ENCODE data around the gene VDAC1.
"Not testable (repeated sequence)": the region's sequence is repeated elsewhere in the genome, so short reads cannot be mapped to it uniquely, and the experiment has no call there.

The VDAC1 gene, protein sequence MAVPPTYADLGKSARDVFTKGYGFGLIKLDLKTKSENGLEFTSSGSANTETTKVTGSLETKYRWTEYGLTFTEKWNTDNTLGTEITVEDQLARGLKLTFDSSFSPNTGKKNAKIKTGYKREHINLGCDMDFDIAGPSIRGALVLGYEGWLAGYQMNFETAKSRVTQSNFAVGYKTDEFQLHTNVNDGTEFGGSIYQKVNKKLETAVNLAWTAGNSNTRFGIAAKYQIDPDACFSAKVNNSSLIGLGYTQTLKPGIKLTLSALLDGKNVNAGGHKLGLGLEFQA

DNA sequence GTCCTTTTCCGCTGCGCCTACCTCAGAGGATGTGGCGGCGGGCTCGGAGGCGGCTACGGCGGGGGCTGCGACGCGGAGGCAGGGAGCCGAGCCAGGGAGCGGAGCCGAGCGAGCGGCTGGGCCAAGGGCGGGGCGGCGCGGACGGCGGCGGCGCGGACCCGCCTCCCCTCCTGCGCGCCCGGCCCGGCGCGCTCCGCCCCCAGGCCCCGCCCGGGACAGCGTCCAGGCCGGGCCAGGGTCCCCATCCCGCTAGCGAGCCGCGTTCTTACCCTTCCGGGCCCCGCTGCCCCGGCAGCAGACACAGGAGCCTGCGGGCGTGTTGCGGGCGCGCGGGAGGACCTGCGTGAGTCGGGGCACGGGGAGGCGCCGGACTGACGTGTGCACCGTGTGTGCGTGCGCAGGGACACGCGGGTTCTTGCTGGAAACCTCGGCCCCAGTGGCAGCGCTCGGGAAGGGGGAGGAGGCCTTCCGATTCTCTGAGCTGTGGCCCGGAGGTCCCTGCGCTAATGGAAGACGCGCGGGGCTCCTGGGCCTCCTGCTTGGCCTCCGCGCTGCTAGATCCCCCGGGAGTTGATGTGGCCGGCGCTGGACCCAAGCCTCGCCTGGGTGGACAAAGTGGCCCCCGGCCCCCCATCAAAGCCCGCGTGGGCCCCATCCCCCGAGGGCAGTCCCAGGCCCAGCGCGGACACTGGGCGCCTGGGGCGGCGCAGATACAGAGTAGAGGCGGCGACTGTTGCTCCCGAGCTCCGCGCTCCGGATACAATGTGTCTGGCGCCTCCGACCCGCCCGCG, at the start of gene VDAC1:
Gene VDAC1 (minus strand): TSS at position 350 of the 791 bp plus-strand sequence. CDS start 11,963 bp downstream, outside the sequence.
- no peak for DNase-seq (ENCODE audit: low read depth, low spot score)

DNA sequence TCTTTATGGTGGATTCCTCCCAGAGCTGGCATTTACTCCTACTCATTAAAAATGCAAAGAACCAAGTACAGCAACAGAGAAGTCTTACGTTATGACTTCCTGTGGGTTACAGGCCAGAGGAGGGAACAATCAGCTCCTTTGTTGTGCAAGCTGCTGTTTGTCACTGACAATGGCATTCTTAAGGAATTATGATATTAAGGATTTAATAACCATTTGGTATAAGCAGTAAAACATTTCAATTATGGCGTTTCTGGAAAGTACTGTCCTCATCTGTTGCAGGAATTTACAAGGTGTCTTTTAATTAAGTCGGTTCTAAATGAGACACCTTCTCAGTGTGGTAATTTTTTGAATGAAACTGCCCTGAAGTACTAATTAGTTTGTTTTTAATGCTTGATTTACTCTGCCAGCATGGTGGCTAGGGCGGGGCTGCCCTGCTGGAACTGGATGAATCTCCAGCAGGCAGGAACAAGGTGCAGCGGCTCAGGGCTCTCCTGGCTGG, 49.1 kb upstream of the VDAC1 start:
- no peak for DNase-seq (ENCODE audit: low read depth, low spot score)

GRCh38 chr5:134053314-134053839, 48.6 kb upstream of the VDAC1 start:
- no peak for DNase-seq (ENCODE audit: low read depth, low spot score)

DNA sequence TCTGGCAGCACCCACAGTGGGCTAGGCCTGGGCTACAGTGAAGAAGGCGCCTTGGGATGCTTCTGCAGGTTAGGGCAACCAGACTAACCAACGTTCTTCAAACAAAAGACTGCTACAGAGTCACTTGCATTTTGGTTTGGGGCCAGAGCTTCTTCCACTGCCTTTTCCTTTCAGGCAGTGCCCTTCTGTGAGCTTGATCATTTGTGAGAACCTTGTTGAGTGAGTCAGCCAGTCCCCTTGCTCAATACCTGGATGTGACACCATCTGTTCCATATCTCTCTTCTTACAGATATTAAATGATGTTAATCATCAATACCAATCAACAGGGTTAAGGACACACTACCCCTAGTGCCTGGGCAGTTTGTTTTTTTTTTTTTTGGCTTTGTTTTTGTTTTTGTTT, 46.5 kb upstream of the VDAC1 start:
- DNase-seq (ENCODE audit: low read depth, low spot score) = no peak

- no peak for DNase-seq (ENCODE audit: low read depth, low spot score)
Observed at GRCh38 chr5:134048864-134049263, 44.1 kb upstream of the VDAC1 start.

GRCh38 chr5:134047687-134048056, 42.9 kb upstream of the VDAC1 start:
- DNase-seq (ENCODE audit: low read depth, low spot score) = no peak

DNA sequence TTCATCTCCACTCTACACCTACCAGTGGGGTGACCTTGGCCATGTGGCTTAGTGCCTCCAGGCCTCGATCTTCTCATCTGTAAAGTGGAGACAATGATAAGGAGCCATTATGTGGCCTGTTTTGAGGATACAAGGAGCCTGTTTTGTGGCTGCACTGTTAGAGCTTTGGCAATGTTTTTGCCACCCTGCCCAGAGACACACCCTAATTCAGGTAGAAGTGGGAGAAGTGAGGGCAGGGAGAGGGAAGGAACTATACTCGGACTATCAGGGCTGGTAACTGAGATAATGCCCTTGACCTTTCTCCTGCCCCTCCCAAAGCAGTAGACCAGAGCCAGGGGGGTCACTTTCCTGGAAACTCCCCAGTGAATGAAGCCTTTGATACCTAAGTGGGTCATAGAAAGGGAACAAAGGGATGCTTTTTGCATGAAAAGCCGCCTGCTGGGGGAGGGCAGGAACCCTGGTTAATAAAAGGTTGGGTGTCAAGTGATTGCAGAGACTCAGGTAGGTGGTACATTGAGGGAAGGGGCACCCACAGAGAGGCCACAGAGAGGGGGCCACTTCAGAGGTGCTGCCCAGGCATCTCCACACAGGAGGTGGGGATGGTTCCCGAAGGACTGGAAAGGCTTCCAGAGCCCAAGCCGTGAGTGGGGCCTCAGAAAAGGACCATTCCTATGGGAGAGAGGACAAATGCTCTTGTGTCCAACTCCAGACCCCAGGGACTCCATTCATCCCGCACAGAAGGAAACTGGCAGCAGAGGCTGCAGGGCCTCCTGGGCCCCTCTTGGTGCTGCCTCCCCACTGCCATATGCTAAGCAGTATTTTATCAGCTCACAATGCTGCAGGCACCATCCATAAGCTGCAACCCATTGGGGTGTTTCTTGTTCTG, 42.3 kb upstream of the VDAC1 start:
- no peak for DNase-seq (ENCODE audit: low read depth, low spot score)

- no peak for DNase-seq (ENCODE audit: low read depth, low spot score)
Observed at GRCh38 chr5:134046330-134046729, 41.6 kb upstream of the VDAC1 start.

DNA sequence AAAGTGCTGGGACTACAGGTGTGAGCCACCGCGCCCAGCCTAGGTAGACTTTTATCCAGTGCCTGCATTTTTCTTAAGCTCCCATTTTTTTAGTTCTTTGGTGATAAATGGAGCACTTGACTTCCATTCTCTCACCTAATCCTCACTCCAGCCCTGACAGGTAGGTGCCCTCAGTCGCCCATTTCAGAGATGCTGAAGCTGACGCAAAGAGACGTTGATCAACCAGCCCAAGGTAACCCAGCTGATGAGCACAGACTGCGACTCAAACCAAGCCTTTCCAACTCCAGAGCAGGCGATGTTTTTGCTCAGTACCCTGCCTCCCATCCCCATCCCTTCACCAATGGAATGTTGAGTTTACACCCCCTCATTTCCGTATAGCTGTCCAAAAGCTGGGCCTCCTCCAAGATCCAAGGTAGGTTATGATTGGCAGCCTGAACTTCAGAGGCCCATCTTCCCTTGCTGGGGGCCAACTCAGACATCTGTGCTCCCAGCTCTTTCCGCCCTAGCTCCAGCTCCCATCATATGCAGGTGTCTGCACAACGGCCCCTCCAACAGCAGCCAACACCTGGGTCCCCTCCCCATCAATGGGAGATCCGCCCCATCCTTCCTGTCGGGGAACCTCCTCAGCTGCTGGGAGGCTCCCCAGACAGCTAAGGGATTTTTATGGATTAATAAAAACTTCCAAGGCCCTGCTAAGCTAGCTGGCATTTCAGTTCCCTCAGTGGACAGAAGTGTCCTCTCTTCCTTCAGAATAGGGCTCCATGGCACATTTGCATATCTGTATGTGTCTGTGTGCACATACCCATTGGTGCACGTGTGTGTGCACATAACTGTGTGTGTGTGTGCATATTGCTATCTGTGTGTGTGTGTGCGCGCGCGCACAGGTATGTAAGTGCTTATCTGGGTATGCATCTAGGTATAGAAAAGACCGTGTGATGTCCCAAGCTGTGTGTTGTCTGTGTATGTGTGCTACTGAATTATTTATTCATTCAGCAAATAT, 39.3 kb upstream of the VDAC1 start:
- no peak for DNase-seq (ENCODE audit: low read depth, low spot score)

DNA sequence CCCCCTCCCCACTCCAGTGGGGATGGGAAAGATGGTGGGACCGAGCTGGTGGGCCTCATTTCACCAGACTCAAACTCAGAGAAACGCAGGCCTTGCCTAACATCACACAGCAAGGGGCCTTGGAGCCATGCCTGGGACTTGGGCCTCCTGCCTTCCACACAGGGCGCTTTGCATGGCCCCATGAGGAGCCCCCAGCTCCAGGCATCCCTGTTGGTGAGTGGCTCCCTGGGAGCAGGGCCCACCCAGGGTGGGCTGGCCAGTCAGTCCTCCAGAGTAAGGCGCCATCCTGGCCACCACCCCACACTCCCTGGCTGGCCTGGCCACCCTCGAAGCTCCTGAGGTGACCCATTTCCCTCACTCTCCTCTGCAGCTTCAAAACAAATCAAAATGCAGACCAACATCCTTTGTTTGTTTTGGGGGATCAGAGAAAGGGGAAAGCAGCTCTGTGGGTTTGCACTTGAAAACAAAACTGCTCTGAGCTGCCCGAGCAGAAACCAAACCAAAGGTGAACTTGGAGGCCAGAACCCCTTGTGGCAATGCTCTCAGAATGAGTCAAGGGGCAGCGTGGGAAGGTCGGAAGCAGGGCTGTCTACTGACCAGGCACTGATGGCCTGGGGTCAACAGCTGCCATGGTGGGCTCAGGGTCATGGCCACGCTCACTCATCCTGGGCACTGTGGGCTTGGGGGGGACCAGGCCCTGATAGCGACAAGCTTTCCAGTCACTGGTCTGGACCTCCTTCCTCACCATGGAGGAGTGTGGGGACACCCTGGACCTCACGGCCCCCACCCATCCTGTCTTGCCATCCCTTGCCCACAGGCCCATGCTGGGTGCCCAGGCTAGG, 37.0 kb upstream of the VDAC1 start:
- no peak for DNase-seq (ENCODE audit: low read depth, low spot score)

DNA sequence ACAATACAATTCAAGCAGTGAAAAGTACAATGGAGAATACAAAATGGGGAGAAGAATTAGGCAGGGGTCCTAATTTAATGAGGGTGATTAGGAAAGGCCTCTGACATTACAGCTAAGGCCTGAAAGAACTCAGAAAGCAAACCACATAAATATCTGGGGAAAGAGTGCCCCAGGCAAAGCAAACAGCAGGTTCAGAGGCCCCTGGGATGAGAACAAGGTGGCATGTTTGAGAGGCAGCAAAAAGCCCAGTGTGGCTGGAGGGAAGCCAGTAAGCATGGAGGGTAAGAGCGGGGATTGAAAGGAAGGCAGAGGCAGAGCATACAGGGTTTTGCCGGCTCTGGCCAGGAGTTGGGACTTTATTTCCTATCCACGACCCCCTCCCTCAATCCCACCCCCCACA, 33.4 kb upstream of the VDAC1 start:
- DNase-seq (ENCODE audit: low read depth, low spot score) = no peak

GRCh38 chr5:134037160-134037559, 32.4 kb upstream of the VDAC1 start:
- no peak for DNase-seq (ENCODE audit: low read depth, low spot score)

DNA sequence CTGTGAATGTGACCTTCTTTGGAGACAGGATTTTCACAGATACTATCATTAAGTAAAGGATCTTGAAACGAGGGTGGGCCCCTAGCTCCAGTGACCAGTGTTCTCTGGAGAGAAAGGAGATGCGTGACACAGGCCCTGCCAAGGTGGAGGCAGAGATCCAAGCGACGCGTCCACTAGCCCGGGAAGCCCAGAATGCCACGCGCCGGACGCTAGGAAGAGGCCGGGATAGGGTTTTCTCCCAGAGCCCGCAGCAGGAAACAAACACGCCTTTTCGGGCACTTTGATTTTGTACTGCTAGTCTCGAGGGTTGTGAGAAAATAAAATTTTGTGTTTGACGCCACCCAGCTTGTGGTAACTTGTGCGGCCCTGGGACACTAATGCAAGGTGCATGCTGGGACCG, 29.6 kb upstream of the VDAC1 start:
- DNase-seq (ENCODE audit: low read depth, low spot score) = no peak

GRCh38 chr5:134030303-134030964, 25.7 kb upstream of the VDAC1 start:
- DNase-seq (ENCODE audit: low read depth, low spot score) = not testable (repeated sequence)

- DNase-seq (ENCODE audit: low read depth, low spot score) = no peak
Observed at GRCh38 chr5:134029156-134029555, 24.4 kb upstream of the VDAC1 start.

GRCh38 chr5:134028496-134028895, 23.7 kb upstream of the VDAC1 start:
- DNase-seq (ENCODE audit: low read depth, low spot score) = no peak

DNA sequence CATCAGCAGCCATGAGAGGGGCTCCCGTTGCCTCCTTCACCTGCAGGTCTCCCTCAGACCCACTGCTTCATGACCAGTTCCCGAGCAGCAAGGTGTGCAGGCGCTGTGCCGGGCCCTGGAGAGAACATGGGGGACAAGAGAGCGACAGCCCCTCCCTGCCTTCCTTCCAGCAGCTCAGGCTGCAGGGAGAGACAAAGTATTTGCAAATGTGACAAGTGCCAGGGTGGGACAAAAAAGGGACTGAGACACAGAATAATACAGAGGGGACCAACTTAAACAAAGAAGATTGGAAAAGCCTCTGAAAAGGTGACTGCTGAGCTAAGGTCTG, 22.5 kb upstream of the VDAC1 start:
- DNase-seq (ENCODE audit: low read depth, low spot score) = no peak

DNA sequence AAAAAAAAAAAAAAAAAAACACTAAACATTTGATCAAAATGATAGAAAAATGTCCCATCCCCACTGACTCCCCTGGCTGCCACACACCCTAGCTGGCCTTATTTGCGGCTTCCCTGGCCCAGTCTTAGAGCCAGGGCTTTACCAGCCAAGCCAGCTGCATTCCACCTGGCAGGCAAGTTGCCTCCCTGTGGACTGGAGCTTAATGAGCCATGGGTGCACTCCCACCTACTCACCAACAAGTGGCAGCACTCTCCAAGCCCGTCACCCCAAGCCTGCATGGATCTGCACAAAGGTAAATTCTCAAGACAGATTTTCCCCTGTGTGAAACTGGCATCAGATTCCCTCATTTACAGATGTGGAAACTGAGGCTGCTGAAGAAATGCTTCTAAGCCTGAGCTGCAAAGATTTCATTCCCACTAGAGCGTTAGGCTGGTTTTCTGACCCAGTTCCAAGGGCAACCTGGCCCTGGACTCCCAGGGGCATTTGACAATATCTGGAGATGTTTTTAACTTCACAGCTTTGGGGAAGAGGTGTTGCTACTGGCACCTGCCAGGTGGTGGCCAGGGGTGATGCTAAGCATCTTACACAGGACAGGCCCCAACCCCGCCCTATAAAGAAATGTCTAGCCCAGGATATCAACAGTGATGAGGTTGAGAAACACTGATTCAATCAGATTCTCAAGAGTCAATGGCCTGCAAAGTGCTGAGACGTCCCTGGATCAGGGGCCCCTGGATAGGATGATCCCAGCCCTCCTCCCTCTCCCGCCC, 21.9 kb upstream of the VDAC1 start:
- DNase-seq (ENCODE audit: low read depth, low spot score) = no peak

All from smooth muscle cell of the brain vasculature (primary cell).